WTC11 (cell line): ENCODE measurements around the gene RAB11FIP3. TPM values are rescaled to one million over a fixed set of nuclear protein-coding genes. Genes with fewer than 3 reads are reported as not detected.

Experiments used
- ATAC-seq: fragments of 200-7000 bp; cut with Tn5 transposase; 2 replicates; pipeline ENCODE4 v1.10.0; 2021; ENCODE audit warnings: mild to moderate bottlenecking, moderate library complexity
- CTCF ChIA-PET: fragments of 300-600 bp; sonication (Branson Sonifier 250); formaldehyde crosslinking; loops from one replicate; lab custom pipeline; 2021; ENCODE audit warnings: antibody characterized with exemption; lab: Charles Lee
- POLR2A ChIA-PET: fragments of 350-600 bp; sonication (Branson Sonifier 250); formaldehyde crosslinking; loops from one replicate; lab custom pipeline; 2021; ENCODE audit warnings: antibody characterized with exemption; lab: Charles Lee
- DNase-seq: peaks from one replicate; pipeline ENCODE4 v3.0.0; 2021; ENCODE audit warnings: low spot score
- H3K27ac Mint-ChIP-seq: 2 replicates; pipeline ENCODE4 v1.8.0; 2021; ENCODE audit warnings: mixed read lengths
- H3K27me3 Mint-ChIP-seq: 2 replicates; pipeline ENCODE4 v1.8.0; 2021; ENCODE audit warnings: low read depth, mild to moderate bottlenecking, moderate library complexity, mixed read lengths
- H3K36me3 Mint-ChIP-seq: 2 replicates; pipeline ENCODE4 v1.8.0; 2021; ENCODE audit warnings: mixed read lengths
- H3K4me1 Mint-ChIP-seq: 2 replicates; pipeline ENCODE4 v1.8.0; 2022; ENCODE audit warnings: mixed read lengths
- H3K4me3 Mint-ChIP-seq: 2 replicates; pipeline ENCODE4 v1.8.0; 2021; ENCODE audit warnings: mild to moderate bottlenecking, moderate library complexity, mixed read lengths
- H3K9me3 Mint-ChIP-seq: 2 replicates; pipeline ENCODE4 v1.8.0; 2021; ENCODE audit warnings: mixed read lengths
- ATF3 ChIP-seq: sonication (generic); formaldehyde crosslinking; conservative IDR thresholded peaks from 2 replicates; pipeline ENCODE4 v1.8.1; 2022; ENCODE audit warnings: mild to moderate bottlenecking, missing genetic modification reagents
- CBFB ChIP-seq: sonication (generic); formaldehyde crosslinking; IDR thresholded peaks from 2 replicates; pipeline ENCODE4 v1.8.1; 2022; ENCODE audit warnings: mild to moderate bottlenecking, low read depth, missing genetic modification reagents
- ELF4 ChIP-seq: sonication (generic); formaldehyde crosslinking; IDR thresholded peaks from 2 replicates; pipeline ENCODE4 v1.8.1; 2022; ENCODE audit warnings: low read depth, mild to moderate bottlenecking, moderate library complexity, missing genetic modification reagents
- FOXK1 ChIP-seq: sonication (generic); formaldehyde crosslinking; IDR thresholded peaks from 2 replicates; pipeline ENCODE4 v1.8.0; 2022; ENCODE audit warnings: mild to moderate bottlenecking, moderate library complexity, missing genetic modification reagents
- GTF2I ChIP-seq: fragments of 250-450 bp; sonication (Bioruptor Pico); conservative IDR thresholded peaks from 2 replicates; pipeline ENCODE4 v1.4.0; 2021; ENCODE audit warnings: mild to moderate bottlenecking
- NFYB ChIP-seq: sonication (generic); formaldehyde crosslinking; conservative IDR thresholded peaks from 2 replicates; pipeline ENCODE4 v1.8.0; 2022; ENCODE audit warnings: low read depth, missing genetic modification reagents
- PRRX2 ChIP-seq: fragments of 250-450 bp; sonication (Bioruptor Pico); IDR thresholded peaks from 2 replicates; pipeline ENCODE4 v1.8.0; 2021; ENCODE audit warnings: mild to moderate bottlenecking
- RORB ChIP-seq: fragments of 250-450 bp; sonication (Bioruptor Pico); IDR thresholded peaks from 2 replicates; pipeline ENCODE4 v1.9.0; 2021; ENCODE audit warnings: mild to moderate bottlenecking
- SMAD3 ChIP-seq: sonication (generic); formaldehyde crosslinking; IDR thresholded peaks from 2 replicates; pipeline ENCODE4 v1.8.0; 2022; ENCODE audit warnings: missing genetic modification reagents, mild to moderate bottlenecking, borderline replicate concordance
- ZBTB21 ChIP-seq: sonication (generic); formaldehyde crosslinking; IDR thresholded peaks from 2 replicates; pipeline ENCODE4 v1.8.1; 2023; ENCODE audit warnings: mild to moderate bottlenecking, missing genetic modification reagents, borderline replicate concordance
- ZNF121 ChIP-seq: sonication (generic); formaldehyde crosslinking; IDR thresholded peaks from 2 replicates; pipeline ENCODE4 v1.8.0; 2023; ENCODE audit warnings: missing genetic modification reagents
- ZNF232 ChIP-seq: sonication (generic); formaldehyde crosslinking; IDR thresholded peaks from 2 replicates; pipeline ENCODE4 v1.8.0; 2022; ENCODE audit warnings: mild to moderate bottlenecking, missing genetic modification reagents
- ZNF396 ChIP-seq: fragments of 250-450 bp; sonication (Bioruptor Pico); IDR thresholded peaks from 2 replicates; pipeline ENCODE4 v1.8.0; 2021; ENCODE audit warnings: mild to moderate bottlenecking, moderate library complexity, borderline replicate concordance
- ZNF425 ChIP-seq: fragments of 250-450 bp; sonication (Bioruptor Pico); conservative IDR thresholded peaks from 2 replicates; pipeline ENCODE4 v1.9.0; 2021; ENCODE audit warnings: mild to moderate bottlenecking
- total RNA-seq: library from RNA; stranded (reverse); gene quantifications from 3 replicates; pipeline ENCODE4 v1.2.3, GENCODE V29; 2021
- TF ChIP-seq, protein P1 (sequence below): sonication (generic); formaldehyde crosslinking; IDR thresholded peaks from 2 replicates; pipeline ENCODE4 v1.8.1; 2022; ENCODE audit warnings: missing genetic modification reagents, borderline replicate concordance
- TF ChIP-seq, protein P2 (sequence below): sonication (generic); formaldehyde crosslinking; IDR thresholded peaks from 2 replicates; pipeline ENCODE4 v1.8.1; 2022; ENCODE audit warnings: mild to moderate bottlenecking, missing genetic modification reagents, moderate library complexity, borderline replicate concordance
- TF ChIP-seq, protein P3 (sequence below): sonication (generic); formaldehyde crosslinking; IDR thresholded peaks from 2 replicates; pipeline ENCODE4 v1.8.1; 2023; ENCODE audit warnings: mild to moderate bottlenecking, missing genetic modification reagents, borderline replicate concordance

RAB11FIP3 gene
- total RNA-seq, 1 experiment from 2014 or later, result 38.6 TPM

DNA sequence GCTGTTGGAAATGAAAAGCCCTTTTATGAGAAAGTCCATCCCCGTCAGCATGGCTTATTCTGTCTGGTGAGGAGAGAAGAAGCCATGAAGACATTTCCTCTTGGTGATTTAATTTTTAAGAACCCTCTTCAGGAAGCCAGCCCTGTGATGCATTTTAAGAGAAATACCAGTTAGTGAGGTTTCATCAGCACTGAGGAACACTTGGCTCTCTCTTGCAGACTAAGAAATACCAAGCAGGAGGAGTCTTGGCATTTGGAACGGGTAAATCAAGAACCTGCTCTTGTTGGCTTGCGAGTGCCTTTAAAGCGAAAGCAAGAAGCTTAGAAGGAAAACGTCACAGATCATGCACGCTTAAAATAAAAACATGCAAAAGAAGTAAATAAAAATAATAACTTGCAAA lies 17.5 kb downstream of the RAB11FIP3 start:
- TF ChIP-seq ATF3 (no peak), ELF4 (no peak)
- TF ChIP-seq, protein P1, sequence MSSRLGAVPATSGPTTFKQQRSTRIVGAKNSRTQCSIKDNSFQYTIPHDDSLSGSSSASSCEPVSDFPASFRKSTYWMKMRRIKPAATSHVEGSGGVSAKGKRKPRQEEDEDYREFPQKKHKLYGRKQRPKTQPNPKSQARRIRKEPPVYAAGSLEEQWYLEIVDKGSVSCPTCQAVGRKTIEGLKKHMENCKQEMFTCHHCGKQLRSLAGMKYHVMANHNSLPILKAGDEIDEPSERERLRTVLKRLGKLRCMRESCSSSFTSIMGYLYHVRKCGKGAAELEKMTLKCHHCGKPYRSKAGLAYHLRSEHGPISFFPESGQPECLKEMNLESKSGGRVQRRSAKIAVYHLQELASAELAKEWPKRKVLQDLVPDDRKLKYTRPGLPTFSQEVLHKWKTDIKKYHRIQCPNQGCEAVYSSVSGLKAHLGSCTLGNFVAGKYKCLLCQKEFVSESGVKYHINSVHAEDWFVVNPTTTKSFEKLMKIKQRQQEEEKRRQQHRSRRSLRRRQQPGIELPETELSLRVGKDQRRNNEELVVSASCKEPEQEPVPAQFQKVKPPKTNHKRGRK (CRISPR knock-in tag), result no peak
- H3K4me3 Mint-ChIP-seq, result no peak overlapping the region
- CTCF ChIA-PET, result interaction anchor here (1.1 kb wide), 1 partner anchor 44 kb away, joined by 4 read pairs; no protein-coding TSS in a partner anchor
- ATAC-seq (no peak), DNase-seq (no peak)
- H3K27me3 Mint-ChIP-seq, result no peaks in the 10 kb centered on the region
- H3K36me3 Mint-ChIP-seq, result no peaks in the 10 kb centered on the region
- H3K9me3 Mint-ChIP-seq, result no peaks in the 10 kb centered on the region
- POLR2A ChIA-PET, result no interaction called here
- peak overlapping the region; percentile 57 for H3K27ac Mint-ChIP-seq
- H3K4me1 Mint-ChIP-seq, result peaks cover 3% of the 10 kb centered on the region; the same call in 1 of the 2 replicates

GRCh38 chr16:444027-444426 lies 18.6 kb downstream of the RAB11FIP3 start:
- no peak overlapping the region for H3K4me3 Mint-ChIP-seq
- DNase-seq (no peak), ATAC-seq (no peak)
- peaks cover 3% of the 10 kb centered on the region; the same call in 1 of the 2 replicates for H3K4me1 Mint-ChIP-seq
- ChIA-PET CTCF (no interaction called here), POLR2A (no interaction called here)
- H3K27ac Mint-ChIP-seq, result peak overlapping the region; percentile 73
- no peaks in the 10 kb centered on the region for H3K27me3 Mint-ChIP-seq
- no peaks in the 10 kb centered on the region for H3K36me3 Mint-ChIP-seq
- no peaks in the 10 kb centered on the region for H3K9me3 Mint-ChIP-seq
- TF ChIP-seq FOXK1 (CRISPR knock-in tag) (no peak), ZBTB21 (CRISPR knock-in tag) (no peak), NFYB (no peak), GTF2I (CRISPR knock-in tag) (no peak), ZNF396 (CRISPR knock-in tag) (no peak), CBFB (CRISPR knock-in tag) (no peak), ZNF121 (CRISPR knock-in tag) (no peak)
- TF ChIP-seq, protein P2, sequence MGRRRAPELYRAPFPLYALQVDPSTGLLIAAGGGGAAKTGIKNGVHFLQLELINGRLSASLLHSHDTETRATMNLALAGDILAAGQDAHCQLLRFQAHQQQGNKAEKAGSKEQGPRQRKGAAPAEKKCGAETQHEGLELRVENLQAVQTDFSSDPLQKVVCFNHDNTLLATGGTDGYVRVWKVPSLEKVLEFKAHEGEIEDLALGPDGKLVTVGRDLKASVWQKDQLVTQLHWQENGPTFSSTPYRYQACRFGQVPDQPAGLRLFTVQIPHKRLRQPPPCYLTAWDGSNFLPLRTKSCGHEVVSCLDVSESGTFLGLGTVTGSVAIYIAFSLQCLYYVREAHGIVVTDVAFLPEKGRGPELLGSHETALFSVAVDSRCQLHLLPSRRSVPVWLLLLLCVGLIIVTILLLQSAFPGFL (CRISPR knock-in tag), result no peak
- TF ChIP-seq, protein P3, sequence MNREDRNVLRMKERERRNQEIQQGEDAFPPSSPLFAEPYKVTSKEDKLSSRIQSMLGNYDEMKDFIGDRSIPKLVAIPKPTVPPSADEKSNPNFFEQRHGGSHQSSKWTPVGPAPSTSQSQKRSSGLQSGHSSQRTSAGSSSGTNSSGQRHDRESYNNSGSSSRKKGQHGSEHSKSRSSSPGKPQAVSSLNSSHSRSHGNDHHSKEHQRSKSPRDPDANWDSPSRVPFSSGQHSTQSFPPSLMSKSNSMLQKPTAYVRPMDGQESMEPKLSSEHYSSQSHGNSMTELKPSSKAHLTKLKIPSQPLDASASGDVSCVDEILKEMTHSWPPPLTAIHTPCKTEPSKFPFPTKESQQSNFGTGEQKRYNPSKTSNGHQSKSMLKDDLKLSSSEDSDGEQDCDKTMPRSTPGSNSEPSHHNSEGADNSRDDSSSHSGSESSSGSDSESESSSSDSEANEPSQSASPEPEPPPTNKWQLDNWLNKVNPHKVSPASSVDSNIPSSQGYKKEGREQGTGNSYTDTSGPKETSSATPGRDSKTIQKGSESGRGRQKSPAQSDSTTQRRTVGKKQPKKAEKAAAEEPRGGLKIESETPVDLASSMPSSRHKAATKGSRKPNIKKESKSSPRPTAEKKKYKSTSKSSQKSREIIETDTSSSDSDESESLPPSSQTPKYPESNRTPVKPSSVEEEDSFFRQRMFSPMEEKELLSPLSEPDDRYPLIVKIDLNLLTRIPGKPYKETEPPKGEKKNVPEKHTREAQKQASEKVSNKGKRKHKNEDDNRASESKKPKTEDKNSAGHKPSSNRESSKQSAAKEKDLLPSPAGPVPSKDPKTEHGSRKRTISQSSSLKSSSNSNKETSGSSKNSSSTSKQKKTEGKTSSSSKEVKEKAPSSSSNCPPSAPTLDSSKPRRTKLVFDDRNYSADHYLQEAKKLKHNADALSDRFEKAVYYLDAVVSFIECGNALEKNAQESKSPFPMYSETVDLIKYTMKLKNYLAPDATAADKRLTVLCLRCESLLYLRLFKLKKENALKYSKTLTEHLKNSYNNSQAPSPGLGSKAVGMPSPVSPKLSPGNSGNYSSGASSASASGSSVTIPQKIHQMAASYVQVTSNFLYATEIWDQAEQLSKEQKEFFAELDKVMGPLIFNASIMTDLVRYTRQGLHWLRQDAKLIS (CRISPR knock-in tag), result no peak
- TF ChIP-seq, protein P1 (CRISPR knock-in tag), result no peak

DNA sequence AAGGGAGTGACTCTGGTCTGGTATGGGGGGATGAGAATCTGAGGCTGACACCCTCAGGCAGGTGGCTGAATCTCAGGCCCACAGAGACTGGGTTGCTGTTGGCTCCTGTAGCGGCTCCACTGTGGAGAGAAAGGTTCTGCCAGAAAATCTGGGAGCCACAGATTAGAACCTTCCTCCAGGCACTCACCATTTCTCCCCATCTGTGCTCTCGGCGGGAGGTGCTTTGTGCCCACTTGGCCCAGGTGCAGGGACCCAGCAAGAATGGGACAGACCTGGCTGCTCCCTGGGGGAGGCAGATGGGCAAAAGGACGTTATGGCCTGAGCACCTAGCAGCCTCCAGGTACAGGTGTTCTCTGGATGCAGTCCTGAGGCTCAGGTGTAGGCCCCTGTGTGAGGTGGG lies 20.1 kb downstream of the RAB11FIP3 start:
- CTCF ChIA-PET, result no interaction called here
- Mint-ChIP-seq H3K4me3 (no peak overlapping the region), H3K27ac (no peak overlapping the region), H3K9me3 (no peaks in the 10 kb centered on the region), H3K36me3 (no peaks in the 10 kb centered on the region), H3K4me1 (peaks cover 3% of the 10 kb centered on the region; the same call in 1 of the 2 replicates), H3K27me3 (no peaks in the 10 kb centered on the region)
- POLR2A ChIA-PET, result interaction anchor here (0.7 kb wide), 1 partner anchor 66 kb away, joined by 4 read pairs; no protein-coding TSS in a partner anchor
- DNase-seq (no peak), ATAC-seq (no peak)
- TF ChIP-seq, protein P2 (CRISPR knock-in tag), result no peak
- TF ChIP-seq PRRX2 (no peak), RORB (no peak), SMAD3 (CRISPR knock-in tag) (no peak), ZNF425 (CRISPR knock-in tag) (no peak), ZBTB21 (CRISPR knock-in tag) (no peak), ZNF232 (CRISPR knock-in tag) (no peak)
- TF ChIP-seq, protein P1 (CRISPR knock-in tag), result no peak
